Right ventricle myocardium superior (tissue), 1 donor: Measurements from ENCODE around the gene MYLK4. TPM values are rescaled to one million over a fixed set of nuclear protein-coding genes. Genes with fewer than 3 reads are reported as not detected.

Experiments
- ATAC-seq: fragments of 200-7000 bp; cut with Tn5 transposase; one replicate; pipeline ENCODE4 v1.9.1; 2020; ENCODE audit warnings: mild to moderate bottlenecking; ENCODE audit not compliant: poor library complexity
- DNase-seq: peaks from one replicate; pipeline ENCODE4 v3.0.0-alpha.2; 2020
- intact Hi-C: fragments of 100-400 bp; cut with DNase I; formaldehyde crosslinking; loops from one replicate; pipeline ENCODE4 v1.11.2; 2022
- total RNA-seq: library from RNA; stranded (reverse); fragmentation: NEBNext Ultra II Directional; extraction: Animal tissue kit (Norgen Biotek cat#: 25700); gene quantifications from one replicate; pipeline ENCODE4 v1.2.1, GENCODE V29; 2021
- donor health status: DM: no; HTN: yes; CAD: no; lungs with severe emphysema.

MYLK4 gene
- total RNA-seq, 1 donor from 2014 or later, result 1.4 TPM

DNA sequence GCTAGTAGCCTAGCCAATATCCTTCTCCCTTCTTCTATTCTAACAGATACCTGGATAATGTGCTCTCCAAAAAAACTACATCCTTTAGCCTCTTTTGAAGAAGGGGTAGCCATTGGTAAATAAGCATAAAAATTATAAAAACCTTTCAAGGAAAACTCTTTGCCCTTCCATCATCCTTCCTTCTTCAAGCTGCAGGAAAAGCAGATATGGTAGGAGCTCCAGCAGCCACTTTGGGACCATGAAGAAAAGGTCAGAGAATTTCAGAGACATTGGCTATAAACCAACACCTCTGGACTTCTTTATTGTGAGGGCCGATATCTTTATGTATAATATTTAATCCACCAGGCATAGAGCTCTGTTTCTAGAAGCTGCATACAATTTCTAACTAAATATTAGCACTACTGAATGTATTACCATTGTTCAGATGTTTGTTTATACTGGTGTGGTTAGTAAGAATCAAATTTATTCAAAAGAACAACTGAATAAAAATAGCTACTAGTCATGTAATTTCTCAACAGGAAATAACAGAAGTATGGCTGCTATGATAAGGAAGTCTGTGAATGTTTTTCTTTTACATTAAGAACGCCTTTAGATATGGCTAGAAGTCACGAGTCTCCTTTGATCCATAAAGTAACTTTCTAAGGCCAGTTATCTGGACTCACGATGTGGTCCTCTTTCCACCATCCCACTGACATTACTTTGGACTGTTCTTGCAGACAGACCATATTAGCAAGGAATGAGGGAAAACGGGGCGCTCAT is 32.2 kb downstream of the MYLK4 start:
- ATAC-seq (no peak), DNase-seq (no peak)
- intact Hi-C loops, result no loop called here

DNA sequence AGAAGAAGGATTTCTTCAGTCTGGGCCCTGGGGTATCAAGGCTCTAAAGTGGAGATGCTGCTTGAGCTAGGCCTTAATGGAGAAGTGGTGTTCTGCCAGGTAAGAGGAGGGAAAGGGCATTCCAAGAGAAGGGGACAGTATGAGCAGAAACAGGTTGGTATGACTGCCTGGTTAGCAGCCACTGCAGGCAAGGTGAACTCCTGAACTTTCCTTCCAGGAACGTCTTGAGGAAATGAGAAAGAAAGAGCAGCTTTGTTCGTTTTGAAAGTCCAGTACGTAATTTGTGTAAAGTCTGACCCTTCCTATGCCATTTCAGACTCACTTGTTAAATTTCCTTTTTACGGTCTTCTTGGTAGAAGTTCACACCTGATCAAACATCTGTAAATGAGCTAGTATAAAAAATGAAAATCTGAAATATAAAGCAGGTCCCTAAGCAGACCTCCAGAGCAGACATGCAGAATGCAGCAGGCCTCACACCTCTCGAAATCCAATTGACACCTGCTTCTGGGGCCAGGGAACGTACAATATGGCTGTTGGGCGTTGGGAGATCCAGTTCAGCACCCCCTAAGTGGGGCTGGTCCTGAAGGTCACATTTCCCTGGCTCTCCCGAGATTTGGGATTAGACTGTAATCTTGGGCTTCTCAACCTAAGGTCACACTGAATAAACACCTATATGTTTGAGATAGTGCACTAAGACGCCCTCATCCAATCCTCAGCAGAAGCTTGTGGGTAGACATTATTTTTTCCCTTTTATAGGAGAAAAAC is 33.6 kb downstream of the MYLK4 start:
- intact Hi-C loops, result no loop called here
- DNase-seq (no peak), ATAC-seq (no peak)

DNA sequence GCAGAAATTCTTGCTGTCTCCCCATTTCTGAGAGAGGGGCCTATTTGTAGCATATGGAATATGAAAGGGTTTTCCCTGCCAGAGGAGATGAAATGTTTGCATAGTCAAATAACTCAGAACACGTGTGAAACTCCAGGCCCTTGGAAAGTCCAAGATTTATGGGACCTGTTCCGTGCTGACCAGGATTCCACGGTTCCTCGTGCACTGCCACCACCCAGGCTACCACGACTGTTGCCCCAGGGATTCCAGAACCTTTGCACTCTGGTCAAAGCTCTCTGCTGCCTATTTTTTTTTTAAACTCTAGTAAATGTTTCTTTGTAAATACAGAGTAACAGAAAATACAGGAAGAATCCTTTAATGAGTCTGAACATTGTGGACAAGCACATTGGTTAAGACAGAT is 35.0 kb downstream of the MYLK4 start:
- DNase-seq (no peak), ATAC-seq (no peak)
- intact Hi-C loops, result no loop called here

DNA sequence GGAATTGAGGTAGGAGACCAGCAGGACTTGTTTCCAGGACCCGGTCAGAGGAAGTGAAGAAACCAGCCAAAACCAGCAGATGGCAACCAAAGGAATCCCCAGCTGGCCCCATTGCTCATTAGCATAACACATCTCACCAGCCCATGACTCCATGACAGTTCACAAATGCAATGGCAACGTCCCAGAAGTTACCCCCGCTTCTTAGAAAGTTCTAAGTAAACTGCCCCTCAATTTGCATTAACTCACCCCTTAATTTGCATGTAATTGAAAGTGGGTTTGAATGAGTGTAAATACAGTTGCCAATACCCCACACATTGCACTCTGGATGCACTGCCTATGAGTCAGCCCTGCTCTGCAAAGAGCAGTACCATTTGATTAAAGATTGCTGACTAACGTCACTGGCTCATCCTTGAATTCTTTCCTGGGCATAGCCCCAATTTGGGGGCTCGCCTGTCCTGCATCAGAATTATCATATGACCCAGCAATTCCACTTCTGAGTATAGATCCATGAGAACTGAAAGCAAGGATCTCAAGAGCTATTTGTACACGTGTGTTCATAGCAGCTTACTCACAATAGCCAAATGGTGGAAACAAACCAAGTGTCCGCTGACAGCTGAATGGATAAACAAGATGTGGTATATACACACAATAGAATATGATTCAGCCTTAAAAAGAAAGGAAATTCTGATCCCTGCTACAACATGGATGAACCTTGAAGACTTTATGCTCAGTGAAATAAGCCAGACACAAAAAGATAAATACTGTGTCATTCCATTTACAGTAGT is 36.4 kb downstream of the MYLK4 start:
- no peak for DNase-seq
- intact Hi-C loops, result no loop called here
- no peak for ATAC-seq

DNA sequence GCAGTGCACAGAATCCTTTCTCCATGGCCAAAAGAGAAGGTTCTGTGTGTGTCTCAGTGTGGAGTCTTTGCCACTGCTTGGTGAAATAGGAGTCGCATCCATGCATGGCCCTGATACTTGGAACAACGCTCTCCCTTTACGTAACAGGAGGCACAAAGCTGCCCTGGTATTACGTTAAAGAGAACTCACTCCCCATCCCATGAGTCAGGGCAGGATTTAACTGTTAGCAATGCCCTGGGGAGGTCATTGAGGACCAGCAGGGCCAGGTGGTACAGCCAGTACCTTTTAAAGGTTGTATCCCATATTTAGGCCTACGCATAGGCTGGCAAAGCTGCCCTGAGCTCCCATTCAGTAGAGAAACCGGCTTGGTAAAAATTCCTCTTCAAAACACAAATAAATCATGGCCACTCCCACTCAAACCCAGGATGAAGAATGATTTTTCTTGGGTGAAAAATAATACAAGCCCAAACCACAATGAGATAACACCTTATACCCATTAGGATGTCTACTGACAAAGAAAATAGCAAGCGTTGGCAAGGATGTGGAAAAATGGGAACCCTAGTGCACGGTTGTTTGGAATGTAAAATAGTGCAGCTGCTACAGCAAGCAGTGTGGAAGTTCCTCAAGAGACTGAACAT is 37.1 kb downstream of the MYLK4 start:
- intact Hi-C loops, result no loop called here
- ATAC-seq (no peak), DNase-seq (no peak)

DNA sequence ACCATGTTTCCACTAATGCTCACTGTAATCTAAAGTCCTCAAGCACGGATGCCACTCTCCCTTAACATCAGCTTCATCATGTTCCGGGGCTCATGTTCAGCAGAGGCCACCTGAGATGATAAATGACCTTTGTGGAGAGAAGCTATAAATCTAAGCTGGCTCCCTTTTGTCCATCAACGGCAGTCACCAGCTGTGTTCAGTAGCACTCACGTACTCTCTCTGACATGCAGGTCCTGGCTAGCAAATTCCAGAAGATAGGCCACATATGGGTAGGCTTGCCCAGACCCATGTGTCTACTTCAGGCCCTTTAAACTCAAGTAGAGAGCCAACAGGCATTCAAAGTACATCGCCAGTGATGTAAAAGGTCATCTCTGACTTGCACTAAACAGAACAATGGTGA is 38.6 kb downstream of the MYLK4 start:
- intact Hi-C loops, result no loop called here
- ATAC-seq (peak; percentile 76), DNase-seq (no peak)

DNA sequence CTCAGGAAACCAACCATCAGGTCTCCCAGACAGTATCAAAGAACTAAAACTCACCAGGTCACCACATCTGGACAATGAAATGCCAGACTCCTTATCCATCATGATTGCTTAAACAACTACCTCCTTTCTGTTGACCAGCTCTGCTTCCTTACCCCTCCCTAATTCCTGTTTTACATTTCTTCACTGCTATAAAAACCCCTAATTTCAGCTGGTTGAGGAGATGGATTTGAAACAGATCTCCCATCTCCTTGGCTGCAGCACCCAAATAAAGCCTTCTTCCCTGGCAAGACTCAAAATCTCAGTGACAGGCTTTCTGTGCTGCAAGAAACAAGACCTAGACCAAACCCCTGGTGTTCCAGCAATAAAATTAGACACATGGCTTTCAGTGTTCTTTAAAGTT is 40.3 kb downstream of the MYLK4 start:
- DNase-seq (no peak), ATAC-seq (no peak)
- intact Hi-C loops, result no loop called here

DNA sequence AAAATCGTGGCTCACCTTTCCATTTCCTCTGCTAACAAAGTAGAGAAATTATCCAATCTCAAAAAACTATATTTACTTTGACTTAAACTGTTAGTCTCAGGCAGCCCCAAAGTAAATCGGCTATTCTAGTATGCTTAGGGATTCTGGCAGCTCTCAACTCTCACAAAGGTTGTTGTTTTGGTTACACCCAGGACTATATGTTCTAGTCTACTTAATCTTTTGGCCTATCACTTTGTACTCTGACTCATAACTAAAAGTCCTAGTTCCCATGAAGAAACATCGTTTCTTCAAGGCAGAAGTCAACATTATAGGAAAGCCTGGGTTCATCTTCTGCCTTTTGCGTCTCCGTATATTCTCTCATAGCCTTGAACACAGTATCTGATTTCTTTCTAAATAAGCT is 42.3 kb downstream of the MYLK4 start:
- DNase-seq (no peak), ATAC-seq (no peak)
- intact Hi-C loops, result no loop called here

DNA sequence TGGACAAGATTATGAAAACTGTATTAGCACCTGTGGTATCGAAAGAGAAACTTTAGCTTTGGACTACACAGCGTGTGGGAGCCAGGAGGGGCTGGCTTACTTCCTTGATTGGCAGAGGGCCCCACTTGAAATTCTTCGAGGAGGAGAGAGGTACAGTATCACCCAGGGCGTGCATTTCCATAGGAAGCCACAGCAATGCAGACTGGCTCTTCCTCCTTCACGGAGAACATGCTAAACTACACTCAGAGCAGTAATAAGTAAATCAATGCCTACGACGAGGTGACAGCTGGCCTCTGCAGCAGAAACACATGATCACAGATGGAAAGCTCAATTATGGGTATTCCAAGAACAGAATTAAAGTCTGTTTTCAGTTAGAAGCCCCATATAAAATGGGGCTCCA is 44.2 kb downstream of the MYLK4 start:
- ATAC-seq (no peak), DNase-seq (no peak)
- intact Hi-C loops, result no loop called here

DNA sequence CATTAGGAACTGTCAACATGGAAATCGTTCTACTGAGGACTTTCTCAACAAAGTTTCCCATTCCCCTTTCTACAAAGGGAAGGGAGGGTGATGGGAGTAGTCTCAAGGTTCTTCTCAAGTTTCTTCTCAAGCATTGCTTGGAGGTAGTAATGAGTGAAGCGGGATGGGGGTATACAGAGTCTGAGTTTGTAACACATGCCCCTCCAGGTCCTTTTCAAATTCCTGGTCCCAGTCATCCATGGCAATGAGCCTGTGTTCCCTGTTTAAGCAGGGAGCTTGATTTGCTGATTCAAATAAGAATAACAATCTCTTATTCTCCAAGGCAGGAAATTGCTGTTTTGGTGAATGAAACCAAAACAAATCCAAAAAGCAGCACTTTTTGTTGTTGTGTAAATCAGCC is 45.5 kb downstream of the MYLK4 start:
- DNase-seq (no peak), ATAC-seq (no peak)
- intact Hi-C loops, result no loop called here

DNA sequence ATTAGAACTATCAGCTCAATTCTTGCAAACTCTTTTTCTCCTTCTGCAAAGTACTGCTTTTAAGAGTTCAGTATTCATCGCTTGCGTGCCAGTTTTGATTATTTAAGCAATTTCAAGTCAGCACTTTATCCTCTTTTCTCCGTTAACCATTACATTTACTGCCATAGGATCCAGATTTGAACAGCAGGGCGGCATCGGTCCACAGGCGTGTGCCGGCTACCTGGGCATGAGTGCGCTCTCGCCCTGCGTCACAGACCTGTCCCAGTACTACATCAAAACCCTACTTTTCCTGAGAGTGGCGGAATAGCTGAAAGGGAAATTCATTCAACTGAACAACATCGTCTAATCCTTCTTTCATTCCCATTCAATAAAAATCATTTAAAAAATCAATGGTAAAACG is 53.4 kb downstream of the MYLK4 start:
- intact Hi-C loops, result no loop called here
- no peak for ATAC-seq
- no peak for DNase-seq

DNA sequence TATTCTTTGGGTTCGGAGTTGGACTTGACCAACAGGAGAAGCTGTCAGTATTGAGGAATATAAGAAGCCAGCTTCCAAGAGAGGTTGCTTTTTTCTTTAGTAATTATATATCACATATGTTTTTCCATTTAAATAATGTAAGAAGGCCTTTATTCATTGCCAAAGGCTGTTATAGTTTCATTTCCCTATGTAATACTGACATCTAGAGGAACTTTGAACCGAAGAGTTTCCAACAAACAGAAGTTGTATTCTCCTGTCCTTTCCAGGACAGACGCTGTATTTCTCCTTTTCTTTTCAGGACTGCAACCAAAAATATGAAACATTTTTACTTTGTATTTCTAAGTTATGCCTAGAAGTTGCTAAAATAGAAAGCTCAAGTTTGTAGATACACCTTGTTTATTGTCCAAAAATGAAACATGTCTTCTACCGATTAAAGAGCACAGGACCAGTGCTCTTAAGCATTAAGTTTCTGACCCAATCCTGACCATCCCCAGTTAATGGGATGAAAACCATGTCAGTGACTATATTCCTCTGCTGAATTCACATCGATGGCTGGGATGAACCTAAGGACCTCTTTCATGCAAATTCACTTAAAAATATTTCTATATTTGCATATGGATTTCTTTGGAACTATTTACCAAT is 55.1 kb downstream of the MYLK4 start:
- peak; percentile 63 for ATAC-seq
- no peak for DNase-seq
- intact Hi-C loops, result no loop called here

DNA sequence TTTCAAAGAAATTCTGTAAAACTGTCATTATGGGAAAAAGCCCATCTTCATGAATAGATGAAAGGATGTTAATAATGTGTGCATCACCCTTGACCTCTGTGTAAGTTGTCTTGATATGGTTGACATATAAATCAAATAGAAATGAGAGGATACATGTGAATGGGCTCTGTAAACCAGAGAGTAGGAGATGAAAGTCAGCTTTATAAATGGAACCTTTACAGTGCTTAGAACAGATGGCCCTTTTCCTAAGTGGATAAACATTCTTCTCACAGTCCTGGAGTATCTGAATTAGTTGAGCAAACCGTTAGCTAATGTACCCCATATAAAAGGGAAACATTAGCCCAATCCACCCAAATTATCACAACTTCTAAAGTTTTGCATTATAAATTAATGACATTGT is 57.5 kb downstream of the MYLK4 start:
- no peak for ATAC-seq
- intact Hi-C loops, result no loop called here
- DNase-seq, result no peak

DNA sequence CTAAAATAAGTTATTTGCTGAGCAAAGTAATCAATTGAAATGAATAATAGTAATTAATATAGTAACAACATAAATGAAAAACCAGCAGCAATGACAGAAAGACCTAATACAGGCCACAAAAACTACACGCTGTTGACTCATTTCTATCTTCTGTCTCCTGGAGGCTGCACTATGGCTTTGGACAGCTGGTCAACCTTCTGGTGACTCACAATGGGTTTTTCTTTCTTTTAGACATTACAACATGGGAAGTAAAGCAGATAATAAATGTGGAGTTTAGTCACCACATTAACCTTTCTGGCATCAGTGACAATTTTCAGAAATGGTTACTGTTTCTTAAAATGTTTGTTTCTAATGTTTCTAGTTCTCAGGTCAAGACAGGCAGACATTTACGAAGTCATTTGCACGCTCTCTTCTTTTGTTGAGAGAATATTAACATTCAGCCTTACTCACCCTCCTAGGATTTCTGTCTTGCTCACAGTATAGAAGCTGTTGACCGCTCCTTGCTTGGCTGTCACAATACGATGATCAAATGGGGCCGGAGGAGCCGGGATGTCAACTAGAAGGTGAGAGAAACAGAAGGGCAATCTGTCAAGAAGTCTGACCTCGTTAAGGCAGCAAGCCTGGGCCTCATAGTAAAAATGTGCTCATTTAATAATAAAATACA is 62.2 kb downstream of the MYLK4 start:
- DNase-seq (no peak), ATAC-seq (no peak)

DNA sequence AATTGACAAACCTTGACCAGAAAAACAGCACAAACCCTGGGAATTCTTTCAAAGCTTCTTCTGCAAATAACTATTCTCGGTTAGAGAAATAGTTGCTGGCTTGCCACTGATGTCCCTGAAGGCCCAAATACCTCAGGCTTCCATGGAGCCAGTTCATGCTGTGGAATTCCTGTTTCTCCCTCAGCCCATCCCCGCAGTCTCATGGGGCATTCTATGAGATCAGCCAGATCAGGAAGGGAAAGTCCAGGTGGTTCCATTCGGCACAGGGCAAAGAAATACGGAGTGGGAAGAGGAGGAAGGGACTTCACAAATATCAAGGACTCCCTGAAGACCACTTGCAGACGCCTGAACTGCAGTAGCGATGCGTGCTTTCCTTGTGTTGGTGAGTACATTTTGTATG is 63.3 kb downstream of the MYLK4 start:
- no peak for ATAC-seq
- intact Hi-C loops, result no loop called here
- DNase-seq, result no peak

More for the DNA sequence above, 62.2 kb downstream of the MYLK4 start:
- intact Hi-C loops, result no loop called here

DNA sequence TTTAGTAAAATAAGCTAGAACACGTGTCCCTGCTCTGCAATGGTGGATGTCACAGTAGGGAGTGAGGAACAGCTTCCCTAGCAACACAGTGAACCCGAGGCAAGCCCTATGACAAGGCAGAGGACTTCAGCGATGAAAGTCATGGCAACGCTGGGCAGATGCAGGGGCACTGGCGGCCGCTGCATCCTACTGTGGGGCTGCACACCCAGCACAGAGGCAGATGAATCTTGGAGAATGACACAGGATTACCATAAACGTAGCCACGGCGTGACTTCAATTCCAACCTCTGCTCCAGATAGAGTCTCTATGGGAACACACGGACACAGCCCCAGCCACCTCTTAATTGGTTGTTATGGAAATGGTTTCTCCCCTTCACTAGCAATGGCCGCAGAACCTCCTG is 64.2 kb downstream of the MYLK4 start:
- ATAC-seq (no peak), DNase-seq (no peak)
- intact Hi-C loops, result no loop called here

DNA sequence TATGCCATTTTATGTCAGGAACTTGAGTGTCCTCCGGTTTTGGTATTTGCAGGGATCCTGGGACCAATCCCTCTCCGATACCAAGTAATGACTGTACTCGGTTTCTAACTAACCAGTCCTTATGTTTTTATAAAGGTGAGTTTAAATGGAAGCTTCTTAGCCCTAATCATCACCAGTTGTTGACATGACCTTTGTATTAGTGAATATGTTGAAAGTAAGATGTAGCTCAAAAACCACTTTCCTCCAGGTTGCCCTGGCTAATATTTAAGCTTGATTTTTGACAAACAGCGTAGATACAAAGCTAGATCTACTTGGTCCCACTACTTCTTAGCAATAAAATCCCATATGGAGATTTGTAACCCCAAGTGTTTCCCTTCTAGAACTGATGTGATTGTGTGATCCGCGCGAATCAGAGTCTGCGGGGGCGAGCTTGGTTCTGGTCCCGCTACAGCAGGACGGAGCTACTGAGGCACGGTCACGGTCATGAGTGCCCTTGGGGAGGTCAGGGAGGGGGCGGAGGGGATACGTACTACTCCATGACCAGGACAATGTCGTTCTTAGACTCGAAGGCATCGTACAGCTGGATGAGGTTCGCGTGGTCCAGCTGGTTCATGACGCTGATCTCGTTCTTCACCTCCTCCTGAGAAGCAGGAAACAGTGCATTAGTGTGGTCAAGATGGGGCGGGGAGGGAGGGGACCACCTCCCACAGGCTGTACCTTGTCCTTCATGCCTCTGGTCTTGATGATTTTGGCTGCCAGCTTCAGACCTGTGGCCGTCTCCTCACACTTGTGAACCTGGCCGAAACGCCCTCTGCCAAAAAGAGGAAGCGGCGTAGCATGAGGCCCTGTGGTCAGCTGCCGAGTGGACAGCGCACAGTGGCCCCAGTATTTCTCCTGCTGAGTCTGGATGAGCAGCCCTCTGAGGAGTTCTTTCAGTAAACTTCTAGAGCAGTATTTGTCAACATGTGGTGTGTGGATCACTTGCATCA is 65.7 kb downstream of the MYLK4 start:
- ATAC-seq, result no peak
- DNase-seq, result no peak

More for the DNA sequence above, 65.7 kb downstream of the MYLK4 start:
- intact Hi-C loops, result no loop called here
